Adrenal gland (tissue), 5 donors: ENCODE results near the gene FAM13B.

Experiments used
- POLR2A ChIP-seq, 2 donors: fragments of 450-650 bp; IDR thresholded peaks; one replicate each; pipeline ENCODE4 v1.6.1; 2017; ENCODE audit warnings: antibody characterized with exemption in 2 of 2, mild to moderate bottlenecking in 2 of 2, moderate library complexity in 1 of 2
- TF ChIP-seq, protein P1 (sequence below), 6 experiments: fragments of 450-650 bp in 4 of 6; fragments of 200-600 bp in 2 of 6; sonication (generic) in 1 of 6; IDR thresholded peaks; 1 replicate in 5 of 6; 2 replicates in 1 of 6; pipeline versions ENCODE4 v1.5.1 to v1.8.0; 2016 to 2021; ENCODE audit warnings: antibody characterized with exemption in 6 of 6, mild to moderate bottlenecking in 2 of 6, moderate library complexity in 1 of 6
- donor health status: DM: no; HTN: no; CAD: no.

DNA sequence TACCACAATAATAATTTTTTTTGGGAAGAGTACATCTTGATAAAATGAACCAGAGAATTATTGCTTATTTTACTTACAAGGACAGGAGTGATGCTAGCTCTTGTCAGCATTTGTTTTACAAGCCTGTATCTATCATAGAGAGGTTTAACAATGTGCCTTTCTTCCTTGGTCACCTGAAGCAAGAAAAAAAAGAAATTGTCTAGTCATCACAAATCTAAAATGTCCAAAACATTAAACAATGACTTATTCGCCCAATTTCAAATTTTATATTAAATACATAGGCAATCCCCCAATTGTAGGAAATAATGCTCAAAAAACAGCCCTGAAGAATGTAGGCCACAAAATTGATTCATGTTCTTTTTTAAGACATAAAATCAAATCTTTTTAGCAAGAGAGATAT, 87.1 kb downstream of the FAM13B start:
- TF ChIP-seq, protein P1, sequence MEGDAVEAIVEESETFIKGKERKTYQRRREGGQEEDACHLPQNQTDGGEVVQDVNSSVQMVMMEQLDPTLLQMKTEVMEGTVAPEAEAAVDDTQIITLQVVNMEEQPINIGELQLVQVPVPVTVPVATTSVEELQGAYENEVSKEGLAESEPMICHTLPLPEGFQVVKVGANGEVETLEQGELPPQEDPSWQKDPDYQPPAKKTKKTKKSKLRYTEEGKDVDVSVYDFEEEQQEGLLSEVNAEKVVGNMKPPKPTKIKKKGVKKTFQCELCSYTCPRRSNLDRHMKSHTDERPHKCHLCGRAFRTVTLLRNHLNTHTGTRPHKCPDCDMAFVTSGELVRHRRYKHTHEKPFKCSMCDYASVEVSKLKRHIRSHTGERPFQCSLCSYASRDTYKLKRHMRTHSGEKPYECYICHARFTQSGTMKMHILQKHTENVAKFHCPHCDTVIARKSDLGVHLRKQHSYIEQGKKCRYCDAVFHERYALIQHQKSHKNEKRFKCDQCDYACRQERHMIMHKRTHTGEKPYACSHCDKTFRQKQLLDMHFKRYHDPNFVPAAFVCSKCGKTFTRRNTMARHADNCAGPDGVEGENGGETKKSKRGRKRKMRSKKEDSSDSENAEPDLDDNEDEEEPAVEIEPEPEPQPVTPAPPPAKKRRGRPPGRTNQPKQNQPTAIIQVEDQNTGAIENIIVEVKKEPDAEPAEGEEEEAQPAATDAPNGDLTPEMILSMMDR (IDR thresholded peaks at IDR 0.05) = no peak
- TF ChIP-seq POLR2A (IDR thresholded peaks at IDR 0.05) = no peak
